Right kidney (tissue), 1 donor: ENCODE data around the gene CD34.

Source experiments
- DNase-seq: peaks from one replicate; pipeline ENCODE4 v3.0.0-alpha.2; 2016

The CD34 gene

GRCh38 chr1:207856276-207857023, 54.5 kb downstream of the CD34 start:
- no peak for DNase-seq

- DNase-seq: no peak
Measured at GRCh38 chr1:207854001-207854400, 56.9 kb downstream of the CD34 start.

- no peak for DNase-seq
Measured at GRCh38 chr1:207853372-207853757, 57.6 kb downstream of the CD34 start.

- DNase-seq: no peak
Measured at GRCh38 chr1:207852576-207853371, 58.2 kb downstream of the CD34 start.

- no peak for DNase-seq
Measured at GRCh38 chr1:207851696-207852095, 59.2 kb downstream of the CD34 start.

- DNase-seq: no peak
Measured at GRCh38 chr1:207850621-207851407, 60.1 kb downstream of the CD34 start.

- DNase-seq: no peak
Measured at GRCh38 chr1:207849646-207850045, 61.3 kb downstream of the CD34 start.

- no peak for DNase-seq
Measured at GRCh38 chr1:207849016-207849415, 61.9 kb downstream of the CD34 start.

- DNase-seq: no peak
Measured at GRCh38 chr1:207848234-207848633, 62.7 kb downstream of the CD34 start.

GRCh38 chr1:207847116-207847515, 63.8 kb downstream of the CD34 start:
- no peak for DNase-seq

GRCh38 chr1:207845109-207845508, 65.8 kb downstream of the CD34 start:
- DNase-seq: no peak

- DNase-seq: no peak
Measured at GRCh38 chr1:207844371-207844770, 66.6 kb downstream of the CD34 start.

GRCh38 chr1:207842506-207842905, 68.4 kb downstream of the CD34 start:
- DNase-seq: no peak

- no peak for DNase-seq
Measured at GRCh38 chr1:207841901-207842300, 69.0 kb downstream of the CD34 start.

- no peak for DNase-seq
Measured at GRCh38 chr1:207841293-207841692, 69.6 kb downstream of the CD34 start.

GRCh38 chr1:207840380-207840779, 70.5 kb downstream of the CD34 start:
- no peak for DNase-seq

- no peak for DNase-seq
Measured at GRCh38 chr1:207839083-207839413, 71.9 kb downstream of the CD34 start.

- no peak for DNase-seq
Measured at GRCh38 chr1:207838156-207839082, 72.5 kb downstream of the CD34 start.

- DNase-seq: no peak
Measured at GRCh38 chr1:207837673-207838072, 73.3 kb downstream of the CD34 start.

- DNase-seq: no peak
Measured at GRCh38 chr1:207836591-207837347, 74.2 kb downstream of the CD34 start.

GRCh38 chr1:207835958-207836357, 75.0 kb downstream of the CD34 start:
- DNase-seq: no peak
